Hematopoietic multipotent progenitor cell (in vitro differentiated cells): ENCODE data around the gene TAOK3. TPM values are rescaled to one million over a fixed set of nuclear protein-coding genes. Genes with fewer than 3 reads are reported as not detected.
"Not testable (repeated sequence)": the region's sequence is repeated elsewhere in the genome, so short reads cannot be mapped to it uniquely, and the experiment has no call there.

Experiments
- DNase-seq, 3 donors: peaks; one replicate each; pipeline ENCODE4 v3.0.0-alpha.2; 2011 to 2015; ENCODE audit warnings: low read depth in 2 of 3, low spot score in 2 of 3
- total RNA-seq: library from RNA; depleted of rRNA; stranded (reverse); fragments of >200 nt; gene quantifications from one replicate; pipeline ENCODE4 v1.2.3, GENCODE V29; 2012

TAOK3 gene
- total RNA-seq, 1 donor: 94.8 TPM

DNA sequence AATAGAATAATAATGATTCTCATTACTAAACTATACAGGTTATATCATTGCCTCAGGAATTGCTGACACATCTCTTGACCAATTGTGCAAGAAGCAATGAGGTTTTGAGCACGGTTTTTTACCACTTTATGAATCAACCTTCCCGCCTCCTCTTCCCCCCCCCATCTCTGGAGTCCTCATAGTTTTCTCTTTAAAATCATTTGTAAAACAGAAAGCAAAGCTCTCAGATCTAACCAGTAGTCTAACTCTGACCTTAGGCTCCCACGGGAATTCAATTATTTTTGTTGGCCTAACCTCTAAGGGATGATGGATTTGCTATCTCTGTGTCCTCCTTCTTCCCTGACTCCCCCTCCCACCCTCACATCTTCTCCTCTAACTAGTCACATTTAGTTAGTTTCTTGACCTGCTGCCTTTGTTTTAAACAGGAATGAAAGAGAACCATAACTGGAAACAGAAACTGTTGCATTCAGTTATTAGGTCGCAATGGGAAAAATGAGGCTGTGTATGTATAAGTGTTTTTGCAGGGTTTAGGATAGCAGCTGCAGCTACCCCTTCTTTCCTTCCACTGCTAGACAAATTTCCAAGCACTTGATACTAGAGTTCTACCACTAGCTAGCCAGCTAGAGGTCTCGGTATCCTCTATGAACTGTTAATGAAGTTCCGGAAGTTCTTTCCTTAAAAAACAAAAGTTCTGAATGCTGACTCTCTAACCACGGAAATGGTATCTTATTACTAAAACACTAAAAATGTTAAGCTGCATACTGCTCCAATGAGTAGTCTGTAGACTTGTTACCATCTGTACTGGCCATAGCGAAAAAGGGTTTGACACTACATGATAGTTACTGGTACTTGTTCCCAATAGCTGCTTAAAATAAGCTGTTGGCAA is 65.4 kb downstream of the TAOK3 start:
- DNase-seq: peak in 2 of 3 donors; percentile 64 to 66

DNA sequence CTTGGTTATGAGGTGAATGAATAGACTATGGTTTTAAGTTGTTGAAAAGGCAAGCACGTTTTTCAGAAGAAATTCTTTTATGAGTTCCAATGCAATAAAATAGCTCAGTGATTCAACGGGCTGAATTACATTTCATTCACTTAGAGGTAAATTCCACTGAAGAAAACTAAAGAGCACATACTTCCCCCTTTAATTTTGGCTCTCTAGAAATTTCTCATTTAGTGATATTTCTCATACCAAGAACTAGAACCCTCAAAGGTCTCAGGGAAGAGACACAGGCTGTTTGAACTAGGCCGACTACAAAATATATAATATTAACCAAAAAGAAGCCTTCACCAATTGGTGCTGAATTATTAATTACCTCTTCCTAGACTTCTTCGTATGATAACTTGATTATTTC is 68.6 kb downstream of the TAOK3 start:
- DNase-seq: no peak

DNA sequence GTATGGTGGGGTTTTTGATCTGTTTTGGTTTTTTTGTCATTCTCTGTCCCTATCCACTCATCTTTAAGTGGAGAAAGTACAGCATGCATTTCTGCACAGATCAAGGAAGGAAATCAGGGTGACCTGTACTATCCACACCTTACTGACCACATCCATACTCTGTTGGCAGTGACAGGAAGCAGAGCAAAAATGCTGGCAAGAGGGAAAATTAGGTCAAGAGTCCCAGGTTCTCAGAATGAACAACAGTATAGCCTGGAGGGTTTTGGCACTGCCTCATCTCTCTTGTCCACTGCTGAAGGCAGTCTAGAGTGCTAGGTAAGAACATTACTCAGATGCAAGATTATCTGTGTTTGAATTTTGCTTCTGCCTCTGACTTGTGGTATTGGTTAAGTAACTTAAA is 70.7 kb downstream of the TAOK3 start:
- DNase-seq: no peak

DNA sequence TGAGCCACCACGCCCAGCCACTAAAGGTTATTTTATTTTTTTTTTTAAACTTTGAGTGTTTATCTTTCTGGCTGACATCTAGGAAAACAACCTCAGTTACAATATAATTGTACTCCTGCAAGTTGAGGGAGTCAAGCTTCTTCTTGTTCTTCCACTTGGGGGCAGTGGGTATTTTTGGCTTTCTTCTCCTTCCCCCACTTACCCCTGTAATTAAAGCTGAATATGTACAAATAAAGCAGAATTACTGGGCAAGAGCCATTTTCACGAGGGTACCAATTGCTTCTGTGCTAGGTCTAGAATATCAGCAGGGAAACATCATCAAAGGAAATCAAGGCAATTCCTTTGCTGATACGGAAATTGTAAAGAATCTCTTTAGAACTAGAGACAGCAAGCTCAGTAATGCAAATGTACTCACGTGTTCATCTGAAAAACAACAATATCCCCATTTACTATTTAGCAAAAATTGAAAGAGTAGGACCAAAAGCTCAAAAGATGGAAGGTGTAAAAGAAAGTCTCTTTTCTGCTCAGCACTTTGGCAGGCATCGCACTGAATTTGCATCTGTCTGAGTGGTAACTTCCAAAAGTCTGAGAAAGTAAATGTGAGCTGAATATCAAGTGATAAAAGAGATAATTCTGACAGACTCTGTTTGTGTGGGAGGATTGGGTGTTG is 72.8 kb downstream of the TAOK3 start:
- DNase-seq: peak in 2 of 3 donors; percentile 51 to 77

DNA sequence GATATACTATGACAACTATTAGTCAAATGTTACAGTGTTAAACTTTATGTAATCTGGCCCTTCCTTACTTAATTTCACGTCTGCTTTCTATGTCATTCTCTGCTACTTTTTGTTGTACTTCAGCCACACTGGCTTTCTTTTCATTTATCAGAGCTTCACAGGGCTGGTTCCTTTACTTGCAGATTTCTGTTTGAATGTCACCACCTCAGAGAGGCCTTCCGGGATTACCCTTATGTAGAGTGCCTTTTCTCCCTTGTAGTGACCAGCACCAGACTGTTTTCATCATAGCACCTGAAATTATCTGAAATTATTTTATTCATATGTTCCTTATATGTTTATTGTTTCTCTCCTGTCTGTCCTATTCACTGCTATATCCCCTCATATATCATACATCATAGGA is 75.4 kb downstream of the TAOK3 start:
- DNase-seq: no peak

DNA sequence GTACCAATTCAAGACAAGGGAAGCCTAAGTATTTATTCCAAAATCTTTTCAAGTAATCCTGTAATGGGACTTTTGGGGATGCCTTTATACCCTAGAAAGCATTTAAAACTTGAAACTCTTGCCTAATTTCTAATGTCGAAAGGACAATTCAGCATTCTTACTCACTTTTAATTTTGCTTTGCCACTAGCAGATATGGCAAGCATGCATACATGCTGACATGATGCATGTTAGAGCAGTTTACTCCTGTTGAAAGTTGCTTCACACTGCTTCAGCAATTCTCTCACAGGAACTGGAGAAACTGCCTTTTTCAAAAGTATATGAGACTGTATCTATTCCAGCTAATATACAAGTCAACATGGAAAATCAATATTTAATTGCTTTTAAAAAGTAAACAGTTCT is 79.9 kb downstream of the TAOK3 start:
- DNase-seq: no peak

DNA sequence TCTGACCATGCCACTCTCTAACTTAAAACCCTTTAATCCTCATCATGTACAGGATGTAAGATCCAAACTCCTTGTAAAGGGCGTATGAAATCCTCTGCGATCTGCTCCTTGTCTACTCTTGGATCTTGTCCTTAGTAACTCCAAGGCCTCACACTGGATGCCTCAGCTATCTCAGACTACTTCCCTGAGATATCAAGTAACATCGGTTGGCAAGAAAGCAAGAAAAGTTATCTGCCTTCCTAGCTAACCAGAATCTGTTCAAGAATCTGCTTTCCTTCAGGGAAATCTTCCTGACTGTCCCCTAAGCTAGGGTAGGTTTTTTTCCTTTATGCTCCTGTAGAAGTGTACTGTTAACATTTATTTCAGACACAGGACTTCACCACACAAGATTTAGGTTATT is 82.6 kb downstream of the TAOK3 start:
- DNase-seq: no peak

DNA sequence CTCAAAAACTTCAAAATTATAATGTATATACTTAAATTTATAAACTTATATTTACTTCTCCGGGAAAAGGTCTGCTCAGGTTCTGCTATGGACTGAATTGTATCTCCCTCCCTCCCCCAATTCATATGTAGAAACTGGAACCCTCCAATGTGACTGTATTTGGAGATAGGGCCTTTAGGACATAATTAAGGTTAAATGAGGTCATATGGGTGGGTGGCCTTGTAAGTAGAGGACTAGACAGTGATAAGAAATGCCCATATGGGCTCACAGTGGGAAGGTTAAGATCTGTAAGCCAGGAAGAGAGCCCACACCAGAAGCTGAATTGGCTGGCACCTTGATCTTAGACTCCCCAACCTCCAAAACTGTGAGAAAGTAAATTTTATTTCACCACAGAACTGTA is 84.5 kb downstream of the TAOK3 start:
- DNase-seq: no peak

DNA sequence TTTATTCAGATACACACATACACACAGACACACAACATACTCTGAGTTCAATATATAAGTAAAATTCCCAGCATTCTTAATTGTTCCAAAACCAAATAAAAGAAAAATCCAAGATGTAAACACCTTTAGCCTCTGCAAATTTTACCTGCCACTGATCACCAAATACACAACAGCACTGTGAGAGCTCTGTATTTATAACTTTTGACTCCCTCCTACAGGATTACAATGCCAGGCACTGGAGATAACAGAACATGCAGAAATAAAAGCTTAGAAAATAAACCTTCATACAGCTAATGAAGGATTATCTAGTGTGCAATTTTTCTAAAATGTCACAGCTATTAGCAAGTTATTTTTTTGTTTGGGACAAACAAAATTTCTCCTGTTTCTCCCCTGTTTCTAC is 85.0 kb downstream of the TAOK3 start:
- DNase-seq: no peak

DNA sequence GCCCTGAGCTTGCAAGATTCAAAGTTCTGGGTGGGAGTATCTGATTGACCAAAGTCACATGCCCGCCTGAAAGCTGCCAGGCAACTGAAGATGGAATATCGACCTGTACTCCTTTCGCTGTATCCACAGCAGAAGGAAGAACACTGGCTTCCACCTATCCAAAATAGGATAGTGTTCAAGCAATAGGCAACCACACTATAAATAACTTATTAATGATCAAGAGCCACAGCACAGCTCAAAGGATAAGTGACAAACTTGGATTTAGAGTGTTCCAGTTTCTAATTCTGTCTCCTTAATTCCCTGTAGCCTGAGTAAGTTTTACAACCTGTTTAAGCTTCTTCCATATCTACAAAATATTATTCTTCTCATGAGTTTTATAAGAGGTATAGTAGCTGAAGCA is 89.9 kb downstream of the TAOK3 start:
- DNase-seq: no peak

DNA sequence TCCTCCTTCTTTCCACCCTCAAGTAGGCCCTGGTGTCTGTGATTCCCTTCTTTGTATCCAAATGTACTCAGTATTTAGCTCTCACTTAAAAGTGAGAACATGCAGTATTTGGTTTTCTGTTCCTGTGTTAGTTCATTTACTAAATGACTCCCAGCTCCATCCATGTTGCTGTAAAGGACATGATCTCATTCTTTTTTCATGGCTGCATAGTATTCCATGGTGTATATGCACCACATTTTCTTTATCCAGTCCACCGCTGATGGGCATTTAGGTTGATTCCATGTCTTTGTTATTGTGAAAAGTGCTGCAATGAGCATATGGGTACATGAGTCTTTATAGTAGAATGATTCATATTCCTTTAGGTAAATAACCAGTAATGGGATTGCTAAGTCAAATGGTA is 94.4 kb downstream of the TAOK3 start:
- DNase-seq: not testable (repeated sequence)

DNA sequence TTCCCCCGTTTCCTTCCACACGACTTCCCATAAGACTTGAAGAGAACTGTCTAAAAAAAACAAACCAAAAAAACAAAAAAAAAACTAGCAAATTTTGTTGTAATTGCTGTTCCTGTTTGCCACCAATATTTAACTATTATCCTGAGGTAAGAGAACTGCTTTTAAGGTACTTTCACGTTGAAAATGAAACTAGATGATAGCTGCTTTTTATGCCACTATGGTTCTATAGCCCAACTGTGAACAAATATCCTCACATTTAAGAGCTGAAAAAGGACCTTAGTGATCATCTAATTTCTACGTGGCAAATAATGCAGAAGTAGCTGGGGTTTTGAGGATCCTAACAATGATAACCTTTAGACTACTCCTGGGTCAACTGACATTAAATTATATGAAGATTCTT is 98.6 kb downstream of the TAOK3 start:
- DNase-seq: peak in 1 of 3 donors; percentile 33

DNA sequence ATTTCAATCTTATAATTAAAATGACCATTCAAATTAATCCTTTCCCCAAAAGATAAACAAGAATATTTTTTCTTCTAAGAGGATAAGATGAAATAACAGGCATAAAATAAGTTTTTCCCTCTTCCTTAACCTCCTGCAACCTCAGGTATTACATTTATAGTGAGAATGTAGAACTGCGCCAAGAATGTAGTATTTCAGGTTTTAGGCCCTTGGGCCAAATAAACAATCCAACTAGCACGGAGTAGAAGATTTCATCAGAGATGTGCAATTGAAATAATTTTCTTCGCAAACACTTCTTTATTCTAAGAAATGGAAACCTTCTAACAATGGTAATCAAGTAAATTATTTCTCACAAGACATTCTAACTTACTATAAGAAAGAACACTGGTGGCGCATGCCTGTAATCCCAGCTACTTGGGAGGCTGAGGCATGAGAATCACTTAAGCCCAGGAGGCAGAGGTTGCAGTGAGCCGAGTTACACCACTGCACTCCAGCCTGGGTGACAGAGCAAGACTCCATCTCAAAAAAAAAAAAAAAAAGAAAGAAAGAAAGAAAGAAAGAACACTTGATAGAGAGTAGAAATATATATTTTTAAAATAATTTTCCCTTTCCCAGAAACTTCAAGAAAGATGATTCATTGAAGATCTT is 100.8 kb downstream of the TAOK3 start:
- no peak for DNase-seq

DNA sequence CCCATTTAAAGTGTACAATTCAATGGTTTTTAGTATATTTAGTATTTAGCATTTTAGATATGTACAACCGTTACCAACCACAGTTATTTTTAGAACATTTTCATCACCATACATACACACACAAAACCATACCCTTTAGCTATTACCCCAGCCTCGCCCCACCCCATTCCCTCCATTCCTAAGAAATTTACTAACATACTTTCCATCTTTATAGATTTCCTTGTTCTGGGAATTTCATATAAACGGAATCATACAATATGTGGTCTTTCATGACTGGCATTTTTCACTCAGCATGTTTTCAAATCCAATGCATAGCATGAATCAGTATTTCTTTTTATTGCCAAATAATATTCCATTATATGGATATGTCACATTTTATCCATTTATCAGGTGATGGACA is 101.5 kb downstream of the TAOK3 start:
- DNase-seq: no peak

DNA sequence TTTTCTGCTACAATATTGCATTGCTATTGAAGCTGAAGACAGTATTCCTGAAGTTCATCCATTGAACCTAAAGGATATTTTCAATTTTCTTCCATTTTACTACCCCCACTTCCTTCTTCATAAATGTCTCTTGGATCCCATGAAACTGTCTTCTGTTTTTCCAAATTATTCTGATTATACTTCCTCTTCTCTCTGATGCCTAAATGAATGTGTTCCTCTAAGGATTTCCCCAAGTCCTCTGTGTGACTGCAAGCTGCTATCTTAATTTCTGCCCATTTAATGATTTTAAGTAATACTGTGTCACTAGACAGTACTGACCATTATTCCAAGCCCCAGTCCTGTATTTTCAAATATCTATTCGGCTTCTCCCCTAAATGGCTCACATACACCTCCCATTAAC is 102.9 kb downstream of the TAOK3 start:
- DNase-seq: no peak

DNA sequence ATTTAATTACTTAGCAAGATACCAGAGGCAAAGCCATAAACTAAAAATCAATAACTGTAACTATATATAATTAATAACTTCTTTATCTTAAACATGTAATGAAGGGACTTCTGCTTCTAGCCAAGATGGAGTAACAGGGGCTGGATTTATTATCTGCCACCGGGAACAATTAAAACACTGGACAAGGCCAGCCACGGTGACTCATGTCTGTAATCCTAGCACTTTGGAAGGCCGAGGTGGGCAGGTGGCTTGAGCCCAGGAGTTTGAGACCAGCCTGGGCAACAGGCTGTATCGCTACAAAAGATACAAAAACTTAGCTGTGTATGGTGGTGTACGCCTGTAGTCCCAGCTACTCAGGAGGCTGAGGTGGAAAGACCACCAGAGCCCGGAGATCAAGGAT is 113.6 kb downstream of the TAOK3 start:
- DNase-seq: no peak

DNA sequence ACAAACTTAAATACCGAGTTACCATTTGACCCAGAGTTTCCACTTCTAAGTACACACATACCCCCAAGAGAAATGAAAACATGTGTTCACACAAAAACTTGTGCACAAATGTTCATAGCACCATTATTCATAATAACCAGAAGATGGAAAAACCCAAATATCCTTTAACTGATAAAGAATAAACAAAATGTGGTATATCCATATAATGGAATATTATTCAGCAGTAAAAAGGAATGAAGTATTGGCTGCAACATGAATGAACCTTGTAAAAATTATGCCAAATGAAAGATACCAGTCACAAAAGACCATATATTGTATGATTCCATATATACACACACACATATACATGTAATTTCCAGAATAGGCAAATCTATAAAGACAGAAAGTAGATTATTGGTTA is 116.4 kb downstream of the TAOK3 start:
- DNase-seq: no peak

DNA sequence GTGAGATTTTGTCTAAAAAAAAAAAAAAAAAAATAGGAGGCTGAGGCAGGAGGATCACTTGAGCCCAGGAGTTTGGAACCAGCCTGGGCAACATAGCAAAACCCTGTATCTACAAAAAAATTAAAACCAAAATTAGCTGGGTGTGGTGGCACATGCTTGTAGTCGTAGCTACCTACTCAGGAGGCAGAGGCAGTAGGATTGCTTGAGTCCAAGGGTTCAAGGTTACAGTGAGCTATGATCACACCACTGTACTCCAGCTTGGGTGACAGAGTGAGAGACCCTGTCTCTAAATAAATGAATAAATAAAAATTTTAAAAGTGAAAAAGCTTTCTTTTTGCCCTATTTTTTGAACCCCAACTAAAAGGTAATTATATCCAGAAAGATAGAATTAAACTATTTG is 123.2 kb downstream of the TAOK3 start:
- DNase-seq: no peak

DNA sequence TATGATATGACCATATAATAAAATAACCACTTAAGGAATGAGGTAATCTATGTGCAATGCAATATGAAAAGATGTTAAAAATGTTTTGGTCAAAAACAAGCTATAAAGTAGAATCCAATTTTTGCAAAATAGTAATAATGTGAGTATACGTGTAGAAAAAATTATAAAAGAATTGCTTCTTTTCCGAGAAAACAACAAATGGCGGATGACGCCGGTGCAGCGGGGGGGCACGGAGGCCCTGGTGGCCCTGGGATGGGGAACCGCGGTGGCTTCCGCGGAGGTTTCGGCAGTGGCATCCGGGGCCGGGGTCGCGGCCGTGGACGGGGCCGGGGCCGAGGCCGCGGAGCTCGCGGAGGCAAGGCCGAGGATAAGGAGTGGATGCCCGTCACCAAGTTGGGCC is 126.8 kb downstream of the TAOK3 start:
- not testable (repeated sequence) for DNase-seq

DNA sequence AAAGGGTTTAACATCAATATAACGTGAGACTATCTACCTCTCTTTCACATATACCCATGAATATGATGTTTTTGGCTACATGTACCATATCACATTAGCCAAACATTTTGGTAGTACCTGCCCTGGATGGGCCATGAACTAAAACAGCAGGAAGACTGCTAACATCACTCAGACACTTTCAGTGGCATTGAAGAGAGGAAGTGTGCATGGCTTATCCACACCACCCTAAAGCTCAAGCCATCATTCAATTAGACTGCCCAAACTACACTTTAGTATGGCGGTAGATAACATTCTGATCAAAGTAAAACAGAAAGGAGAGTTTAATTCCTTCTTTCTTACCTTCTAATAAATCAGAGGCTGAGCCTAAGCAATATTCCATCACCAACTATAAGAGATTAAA is 133.8 kb downstream of the TAOK3 start:
- DNase-seq: no peak

DNA sequence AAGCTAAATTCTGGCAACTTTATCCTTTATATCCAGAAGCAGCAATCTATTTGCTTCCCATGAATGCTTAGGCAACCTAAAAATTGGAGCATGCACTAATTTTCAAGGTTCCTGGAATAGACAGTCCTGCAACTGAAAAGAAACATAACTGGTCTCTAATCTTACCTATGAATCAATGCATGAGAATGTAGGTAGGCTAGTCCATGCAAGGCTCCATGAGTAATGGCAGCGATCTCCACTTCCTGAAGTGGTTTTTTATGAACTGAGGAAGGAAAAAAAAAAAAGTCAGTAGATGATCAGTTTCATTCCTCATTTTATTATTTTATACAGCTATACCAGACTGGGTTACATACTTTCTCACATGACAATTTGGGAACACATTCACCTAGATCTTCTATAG is 134.8 kb downstream of the TAOK3 start:
- DNase-seq: no peak
